ENCODE data around the gene FLVCR1.

Gene FLVCR1

GRCh38 chr1:212864201-212864600 is 6.1 kb downstream of the FLVCR1 start:
- no peak overlapping the region for H3K4me3 ChIP-seq
- H3K36me3 ChIP-seq, result peaks cover 0 to 18% (median 12%) of the 10 kb centered on the region in 3 donors
- TF ChIP-seq CTCF (IDR thresholded peaks at IDR 0.05), result no peak
- peaks cover 0 to 15% (median 9%) of the 10 kb centered on the region in 4 donors for H3K4me1 ChIP-seq
- no peak overlapping the region for H3K27ac ChIP-seq
- no peak for DNase-seq
- intact Hi-C loops (cut with DNase I; ENCODE audit: low total_unique reads), result no loop called here
- H3K9me3 ChIP-seq, result no peaks in the 10 kb centered on the region
- H3K27me3 ChIP-seq, result no peaks in the 10 kb centered on the region

DNA sequence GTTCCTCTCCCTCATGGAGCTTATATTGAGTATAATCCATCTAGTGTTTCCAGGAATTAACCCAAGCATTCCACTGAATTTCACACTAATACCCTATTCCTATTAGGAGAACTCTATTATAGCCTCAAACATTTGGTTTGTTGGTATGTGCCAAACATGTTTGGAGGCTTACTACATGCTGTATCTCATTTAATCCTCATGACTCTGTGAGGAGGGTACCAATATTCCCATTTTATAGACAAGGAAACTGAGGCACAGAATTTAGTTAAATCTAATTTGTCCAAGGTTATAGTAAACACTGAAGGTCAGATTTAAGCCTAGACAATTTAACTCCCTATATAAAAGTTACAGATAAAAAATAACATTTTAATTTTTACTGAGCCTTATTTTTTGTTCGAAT is 9.1 kb downstream of the FLVCR1 start:
- H3K9me3 ChIP-seq, result no peaks in the 10 kb centered on the region
- no peak for DNase-seq
- H3K36me3 ChIP-seq, result peaks cover 4 to 22% (median 16%) of the 10 kb centered on the region in 3 donors
- no peaks in the 10 kb centered on the region for H3K4me1 ChIP-seq
- no peak overlapping the region for H3K27ac ChIP-seq
- TF ChIP-seq CTCF (IDR thresholded peaks at IDR 0.05), result no peak
- H3K4me3 ChIP-seq, result no peak overlapping the region
- intact Hi-C loops (cut with DNase I; ENCODE audit: low total_unique reads), result no loop called here
- no peaks in the 10 kb centered on the region for H3K27me3 ChIP-seq

DNA sequence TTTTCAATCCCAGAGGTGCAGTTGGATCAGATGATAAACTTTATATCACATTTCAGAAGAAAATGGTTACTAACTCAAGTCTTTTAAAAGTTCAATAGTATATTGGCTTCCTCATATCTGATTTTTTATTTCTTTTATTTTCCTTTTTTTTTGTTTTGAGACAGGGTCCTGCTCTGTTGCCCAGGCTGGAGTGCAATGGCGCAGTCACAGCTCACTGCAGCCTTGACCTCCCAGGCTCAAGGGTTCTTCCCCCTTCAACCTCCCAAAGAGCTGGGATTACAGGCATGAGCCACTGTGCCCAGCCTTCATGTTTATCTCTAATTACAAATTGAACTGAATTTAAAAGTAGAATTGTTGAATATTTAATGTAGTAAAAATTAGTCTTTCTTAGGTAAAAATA is 13.9 kb downstream of the FLVCR1 start:
- intact Hi-C loops (cut with DNase I; ENCODE audit: low total_unique reads), result no loop called here
- no peak for DNase-seq
- H3K4me3 ChIP-seq, result no peak overlapping the region
- no peaks in the 10 kb centered on the region for H3K27me3 ChIP-seq
- H3K4me1 ChIP-seq, result no peaks in the 10 kb centered on the region
- H3K36me3 ChIP-seq, result peaks cover 37 to 49% (median 37%) of the 10 kb centered on the region in 3 donors
- H3K27ac ChIP-seq, result no peak overlapping the region
- no peaks in the 10 kb centered on the region for H3K9me3 ChIP-seq
- TF ChIP-seq CTCF (IDR thresholded peaks at IDR 0.05), result no peak

DNA sequence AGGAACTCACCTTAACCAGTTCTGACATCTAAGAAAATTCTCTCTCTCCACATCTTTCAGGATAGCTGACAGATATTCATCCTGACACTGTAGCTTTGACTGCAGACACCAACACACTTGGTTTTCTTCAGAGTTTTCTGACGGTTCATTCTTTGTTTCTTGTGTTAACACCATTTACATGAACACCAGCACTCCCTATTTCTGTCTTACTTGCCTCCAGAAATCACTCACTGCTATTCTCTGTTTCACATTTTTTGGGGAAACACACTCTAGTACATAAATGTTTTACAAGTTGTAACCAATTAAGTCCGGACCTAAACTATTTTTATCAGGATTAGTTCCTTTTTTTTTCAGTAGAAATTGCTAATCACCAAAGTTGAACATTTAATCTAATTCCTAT is 15.4 kb downstream of the FLVCR1 start:
- no peak for DNase-seq
- intact Hi-C loops (cut with DNase I; ENCODE audit: low total_unique reads), result no loop called here
- no peaks in the 10 kb centered on the region for H3K9me3 ChIP-seq
- H3K27me3 ChIP-seq, result no peaks in the 10 kb centered on the region
- H3K4me3 ChIP-seq, result no peak overlapping the region
- H3K4me1 ChIP-seq, result no peaks in the 10 kb centered on the region
- no peak for TF ChIP-seq CTCF (IDR thresholded peaks at IDR 0.05)
- peaks cover 30 to 43% (median 37%) of the 10 kb centered on the region in 3 donors for H3K36me3 ChIP-seq
- no peak overlapping the region for H3K27ac ChIP-seq

- Histone ChIP-seq H3K4me3 (no peak overlapping the region), H3K9me3 (no peaks in the 10 kb centered on the region), H3K36me3 (peaks cover 18 to 36% (median 32%) of the 10 kb centered on the region in 3 donors), H3K27ac (no peak overlapping the region), H3K4me1 (no peaks in the 10 kb centered on the region), H3K27me3 (no peaks in the 10 kb centered on the region)
- TF ChIP-seq CTCF (IDR thresholded peaks at IDR 0.05), result no peak
- no peak for DNase-seq
- intact Hi-C loops (cut with DNase I; ENCODE audit: low total_unique reads), result no loop called here
These were observed 20.3 kb downstream of the FLVCR1 start for GRCh38 chr1:212878418-212878817.

Measured in tibial artery (tissue), 4 donors.